Measurements from ENCODE around the gene ABCB11.
"Not testable (repeated sequence)": the region's sequence is repeated elsewhere in the genome, so short reads cannot be mapped to it uniquely, and the experiment has no call there.

The ABCB11 gene

GRCh38 chr2:168974428-168974827, 56.7 kb downstream of the ABCB11 start:
- no peak for DNase-seq (ENCODE audit: low read depth)

DNA sequence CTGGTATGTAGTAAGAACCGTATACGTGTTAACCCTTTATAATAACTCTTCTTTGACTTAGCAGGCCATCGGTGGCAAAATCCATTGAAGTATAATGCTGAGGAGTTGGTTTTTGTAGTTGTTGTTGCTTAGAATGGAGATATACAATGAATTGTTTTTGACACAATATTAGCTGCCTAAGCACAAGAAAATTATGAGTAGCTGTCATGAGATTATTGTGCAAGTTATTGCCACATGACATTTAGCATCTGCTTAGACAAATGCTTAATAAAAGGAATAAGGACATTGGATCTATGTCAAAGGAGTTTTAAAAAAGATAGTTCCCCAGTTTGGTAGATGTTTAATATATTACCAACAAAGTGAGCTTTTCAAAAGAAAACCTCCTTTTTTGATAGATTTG, 59.9 kb downstream of the ABCB11 start:
- no peak for DNase-seq (ENCODE audit: low read depth)

- DNase-seq (ENCODE audit: low read depth), result no peak
Observed at GRCh38 chr2:168970711-168971233, 60.4 kb downstream of the ABCB11 start.

- no peak for DNase-seq (ENCODE audit: low read depth)
Observed at GRCh38 chr2:168969865-168970264, 61.3 kb downstream of the ABCB11 start.

- no peak for DNase-seq (ENCODE audit: low read depth)
Observed at GRCh38 chr2:168968342-168968741, 62.8 kb downstream of the ABCB11 start.

DNA sequence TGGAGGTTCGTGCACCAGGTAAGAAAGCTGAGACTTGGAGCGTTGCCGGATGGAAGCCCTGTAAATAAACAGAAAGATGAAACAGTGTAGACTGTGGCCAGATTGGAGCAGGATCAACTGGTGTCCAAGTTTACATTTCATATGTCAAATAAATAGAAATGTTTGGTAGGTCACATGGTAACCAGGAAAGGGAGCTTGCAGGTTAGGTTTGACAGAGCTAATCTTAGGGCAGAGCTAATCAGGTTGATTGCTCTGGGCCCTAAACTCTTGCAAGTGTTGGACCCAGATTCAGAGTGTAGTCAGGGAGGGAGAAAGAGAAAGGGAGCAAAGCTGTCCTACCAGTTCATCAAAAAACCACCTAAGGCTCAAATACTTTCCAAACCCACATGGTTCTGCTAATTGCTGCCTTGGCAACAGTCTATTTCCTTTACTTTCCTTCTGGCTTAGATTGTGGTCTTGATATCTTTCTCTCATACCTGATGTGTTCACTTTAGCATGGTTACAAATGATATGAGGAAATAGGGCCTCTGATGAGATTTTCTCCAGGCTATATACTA, 66.8 kb downstream of the ABCB11 start:
- DNase-seq (ENCODE audit: low read depth), result no peak

DNA sequence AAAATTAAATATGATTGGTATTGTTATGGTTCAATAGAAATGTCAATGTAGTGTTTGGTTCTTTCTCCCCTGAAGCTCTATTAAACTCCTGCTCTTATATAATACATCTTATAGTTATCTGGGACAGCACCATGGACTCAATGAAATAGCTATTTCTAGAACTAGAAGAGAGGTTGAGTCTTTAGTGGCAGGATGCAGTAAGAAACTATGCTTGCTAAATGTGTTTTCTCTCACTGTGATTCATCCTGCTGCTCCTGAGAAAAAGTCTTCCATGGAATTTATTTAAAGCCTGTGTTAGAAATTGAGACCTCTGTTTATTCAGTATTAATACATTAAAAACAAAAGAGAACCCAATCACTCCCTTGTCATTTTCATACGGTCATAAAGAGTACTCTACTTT, 68.5 kb downstream of the ABCB11 start:
- no peak for DNase-seq (ENCODE audit: low read depth)

DNA sequence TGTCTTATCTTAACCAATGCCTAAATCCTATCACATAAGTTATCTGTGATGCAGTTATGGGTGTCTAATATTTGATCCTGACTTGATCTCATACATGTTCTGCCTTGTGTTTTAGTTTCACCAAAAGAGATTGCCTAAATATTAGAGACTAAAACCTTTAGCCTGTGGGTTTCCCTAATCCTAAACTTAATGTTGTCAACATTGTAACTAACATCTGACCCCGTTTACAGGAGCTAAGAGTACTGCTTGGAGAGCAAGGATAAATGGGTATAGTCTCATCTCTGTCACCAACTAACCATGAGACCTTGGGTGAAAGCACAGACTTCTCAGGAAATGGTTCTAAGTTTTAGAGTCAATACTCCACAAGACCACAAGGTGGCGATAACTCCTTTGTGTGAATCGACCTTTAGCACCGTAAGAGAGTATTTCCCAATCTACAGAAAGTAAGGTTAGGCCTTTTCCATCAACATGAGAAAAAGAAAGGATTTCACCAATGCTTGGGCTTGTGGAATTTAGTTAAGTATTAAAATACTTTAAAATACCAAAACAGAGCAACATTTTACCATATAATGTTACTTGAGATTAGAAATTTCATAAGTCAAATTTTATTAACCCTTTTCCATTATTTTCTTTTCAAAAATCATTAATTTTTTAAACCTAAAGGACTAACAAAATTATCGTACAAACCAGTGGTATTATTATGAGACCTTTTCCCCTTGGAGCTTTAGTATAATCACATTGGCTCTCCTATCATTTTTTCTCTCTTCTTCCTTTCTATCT, 69.5 kb downstream of the ABCB11 start:
- DNase-seq (ENCODE audit: low read depth), result no peak

- no peak for DNase-seq (ENCODE audit: low read depth)
Observed at GRCh38 chr2:168956392-168956791, 74.7 kb downstream of the ABCB11 start.

- no peak for DNase-seq (ENCODE audit: low read depth)
Observed at GRCh38 chr2:168955321-168955720, 75.8 kb downstream of the ABCB11 start.

- no peak for DNase-seq (ENCODE audit: low read depth)
Observed at GRCh38 chr2:168954256-168954655, 76.9 kb downstream of the ABCB11 start.

DNA sequence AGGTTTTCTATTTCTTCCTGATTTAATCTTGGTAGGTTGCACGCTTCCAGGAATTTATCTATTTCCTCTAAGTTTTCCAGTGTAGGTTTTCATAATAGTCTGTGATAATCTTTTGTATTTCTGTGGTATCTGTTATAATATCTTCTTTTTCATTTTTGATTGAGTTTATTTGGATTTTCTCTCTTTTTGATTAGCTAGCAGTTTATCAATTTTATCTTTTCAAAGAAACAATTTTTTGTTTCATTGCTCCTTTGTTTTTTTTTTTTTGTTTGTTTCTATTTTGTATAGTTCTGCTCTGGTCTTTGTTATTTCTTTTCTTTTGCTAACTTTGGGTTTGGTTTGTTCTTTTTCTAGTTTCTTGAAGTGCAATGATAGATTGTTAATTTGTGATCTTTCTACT, 78.7 kb downstream of the ABCB11 start:
- no peak for DNase-seq (ENCODE audit: low read depth)

DNA sequence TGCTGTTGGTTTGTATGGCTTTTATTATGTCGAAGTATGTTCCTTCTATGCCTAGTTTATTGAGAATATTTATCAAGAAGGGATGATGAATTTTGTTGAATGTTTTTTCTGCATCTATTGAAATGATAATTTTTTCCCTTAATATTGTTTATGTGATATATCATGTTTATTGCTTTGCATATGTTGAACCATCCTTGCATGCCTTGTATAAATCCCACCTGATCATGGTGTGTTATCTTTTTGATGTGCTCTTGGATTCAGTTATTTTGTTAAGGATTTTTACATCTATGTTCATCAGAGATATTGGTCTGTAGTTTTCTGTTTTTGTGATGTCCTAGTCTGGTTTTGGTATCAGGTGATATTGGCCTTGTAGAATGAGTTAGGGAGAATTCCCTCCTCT, 79.3 kb downstream of the ABCB11 start:
- DNase-seq (ENCODE audit: low read depth), result no peak

GRCh38 chr2:168949324-168949723, 81.8 kb downstream of the ABCB11 start:
- DNase-seq (ENCODE audit: low read depth), result no peak

- DNase-seq (ENCODE audit: low read depth), result no peak
Observed at GRCh38 chr2:168948621-168949212, 82.4 kb downstream of the ABCB11 start.

DNA sequence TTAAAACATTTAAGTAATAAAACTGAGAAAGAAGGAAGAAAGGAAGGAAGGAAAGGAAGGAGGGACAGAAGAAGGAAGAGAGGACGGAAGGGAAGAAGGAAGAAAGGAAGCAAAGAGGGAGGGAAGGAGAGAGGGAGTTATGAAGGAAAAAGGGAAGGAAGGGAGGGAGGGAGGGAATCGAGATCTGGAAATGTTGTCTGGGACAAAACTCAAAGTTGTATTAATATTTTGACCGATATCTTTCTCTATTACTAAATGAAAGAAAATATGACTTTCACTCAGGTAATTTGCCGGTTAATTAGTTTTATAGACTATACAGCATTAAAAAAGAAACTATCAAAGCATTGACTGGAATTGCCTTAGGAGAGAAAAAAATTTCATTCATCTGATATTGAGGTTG, 85.6 kb downstream of the ABCB11 start:
- DNase-seq (ENCODE audit: low read depth), result no peak

- DNase-seq (ENCODE audit: low read depth), result no peak
Observed at GRCh38 chr2:168944065-168944464, 87.1 kb downstream of the ABCB11 start.

- DNase-seq (ENCODE audit: low read depth), result no peak
Observed at GRCh38 chr2:168941297-168941696, 89.8 kb downstream of the ABCB11 start.

DNA sequence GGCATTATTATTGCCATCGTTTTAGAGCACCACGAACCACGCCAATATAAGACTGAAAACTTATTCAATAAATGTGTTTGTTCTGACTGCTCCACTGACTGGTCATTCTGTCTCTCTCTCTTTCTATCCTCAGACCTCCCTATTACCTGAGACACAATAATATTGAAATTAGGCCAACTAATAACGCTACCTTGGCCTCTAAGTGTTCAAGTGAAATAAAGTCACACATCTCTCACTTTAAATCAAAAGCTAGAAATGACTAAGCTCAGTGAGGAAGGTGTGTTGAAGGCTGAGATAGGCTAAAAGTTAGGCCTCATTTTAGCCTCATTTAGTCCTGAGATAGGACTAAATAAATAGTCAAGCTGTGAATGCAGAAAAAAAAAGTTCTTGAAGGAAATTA, 91.2 kb downstream of the ABCB11 start:
- no peak for DNase-seq (ENCODE audit: low read depth)

DNA sequence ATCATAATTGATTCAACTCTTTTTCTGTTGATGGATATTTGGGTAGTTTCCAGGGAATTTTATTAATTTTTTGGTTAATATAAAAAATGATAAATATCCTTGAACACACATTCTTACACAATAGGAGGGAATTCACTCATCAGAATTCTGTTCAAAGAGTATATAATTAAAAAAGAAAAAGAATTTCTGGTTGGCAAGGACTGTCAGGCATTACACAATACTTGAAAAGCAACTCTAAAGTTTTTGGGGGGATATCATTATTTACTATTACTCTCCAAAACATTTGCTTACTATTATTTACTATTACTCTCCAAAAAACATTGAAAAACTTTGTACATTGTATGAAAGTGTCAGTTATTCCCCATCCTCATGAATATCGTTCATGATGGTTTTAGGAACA, 92.1 kb downstream of the ABCB11 start:
- no peak for DNase-seq (ENCODE audit: low read depth)

DNA sequence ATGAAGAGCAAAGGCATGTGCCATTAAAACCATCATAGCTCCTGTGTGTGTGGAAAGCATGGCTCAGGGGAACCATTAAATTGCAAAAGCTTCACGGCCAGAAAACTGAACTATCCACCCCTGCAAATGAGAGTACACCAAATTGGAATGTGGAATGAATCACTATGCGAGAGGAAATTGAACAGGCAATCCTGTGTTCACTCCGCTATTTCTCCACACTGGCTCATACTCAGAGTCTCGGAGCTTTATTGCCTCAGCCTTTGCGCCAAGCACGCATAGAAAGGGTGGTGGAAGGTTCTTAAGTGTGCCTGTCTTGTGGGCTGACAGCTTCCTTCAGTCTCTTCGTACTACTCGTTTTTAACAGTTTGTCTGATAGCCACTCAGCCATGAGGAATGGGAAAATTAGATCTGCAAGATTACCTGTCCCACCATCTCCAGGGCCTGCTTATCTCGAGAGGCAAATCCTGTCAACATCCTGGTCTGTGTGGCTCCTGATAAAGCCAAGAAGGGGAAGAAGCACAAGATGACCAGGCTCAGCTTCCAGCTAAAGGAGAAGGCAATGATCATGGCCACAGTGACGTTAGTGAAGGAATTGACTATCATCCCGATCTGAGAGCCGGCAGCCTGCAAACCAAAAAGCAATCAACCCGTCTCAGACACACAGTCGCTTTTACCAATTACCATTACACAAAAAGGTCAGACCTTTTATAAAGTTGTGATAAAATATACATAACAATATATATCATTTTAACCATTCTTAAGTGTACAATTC, 95.1 kb downstream of the ABCB11 start:
- no peak for DNase-seq (ENCODE audit: low read depth)

DNA sequence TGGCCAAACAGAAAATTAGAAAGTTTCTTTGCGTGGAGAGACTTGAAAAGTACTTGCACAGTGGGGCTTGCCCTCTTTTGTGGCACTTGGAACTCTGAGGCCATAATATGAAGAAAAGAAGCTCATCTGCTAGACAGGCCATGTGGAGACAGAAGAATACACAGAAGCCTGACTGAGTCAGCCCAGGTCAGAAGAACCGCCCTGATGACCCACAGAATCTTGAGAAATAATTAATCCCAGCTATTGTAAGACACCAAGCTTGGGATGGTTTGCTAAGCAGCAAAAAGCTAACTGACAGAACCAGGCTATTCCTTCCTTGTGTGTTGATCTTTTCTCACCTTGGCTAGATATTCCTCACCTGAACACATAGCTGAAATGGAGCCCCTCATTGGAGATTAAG, 96.3 kb downstream of the ABCB11 start:
- DNase-seq (ENCODE audit: low read depth), result no peak

DNA sequence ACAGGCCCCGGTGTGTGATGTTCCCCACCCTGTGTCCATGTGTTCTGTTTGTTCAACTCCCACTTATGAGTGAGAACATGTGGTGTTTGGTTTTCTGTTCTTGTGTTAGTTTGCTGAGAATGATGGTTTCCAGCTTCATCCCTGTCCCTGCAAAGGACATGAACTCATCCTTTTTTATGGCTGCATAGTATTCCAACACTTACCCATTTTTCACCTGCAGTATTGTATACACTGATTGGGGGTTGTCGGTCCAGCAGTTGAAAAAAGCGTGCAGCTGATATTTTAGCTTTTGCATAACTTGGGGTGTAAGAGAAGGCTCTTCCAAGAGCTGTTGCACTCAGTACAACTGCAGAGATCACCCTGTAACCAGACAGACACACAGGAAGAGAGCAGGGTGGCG, 99.0 kb downstream of the ABCB11 start:
- not testable (repeated sequence) for DNase-seq (ENCODE audit: low read depth)
